GM12874 (cell line): ENCODE measurements around the gene GLS.

Source experiments
- CTCF ChIP-seq: IDR thresholded peaks from 2 replicates; pipeline ENCODE4 v1.5.1; 2011; ENCODE audit warnings: low read depth, mild to moderate bottlenecking, control low read depth, low read length, moderate library complexity; ENCODE audit not compliant: insufficient read depth

Gene GLS

GRCh38 chr2:190847504-190848081, 33.0 kb upstream of the GLS start:
- no peak for TF ChIP-seq CTCF

- TF ChIP-seq CTCF = no peak
These were observed 30.8 kb upstream of the GLS start for GRCh38 chr2:190849774-190850173.

GRCh38 chr2:190853531-190854383, 26.9 kb upstream of the GLS start:
- TF ChIP-seq CTCF = no peak

GRCh38 chr2:190854726-190855125, 25.9 kb upstream of the GLS start:
- TF ChIP-seq CTCF = no peak

- TF ChIP-seq CTCF = no peak
These were observed 25.4 kb upstream of the GLS start for GRCh38 chr2:190855245-190855644.

GRCh38 chr2:190856985-190857384, 23.6 kb upstream of the GLS start:
- TF ChIP-seq CTCF = no peak

- no peak for TF ChIP-seq CTCF
These were observed 21.8 kb upstream of the GLS start for GRCh38 chr2:190858817-190859216.
